ENCODE data around the gene AGER.

The AGER gene

GRCh38 chr6:32195652-32195901 lies 11.5 kb upstream of the AGER start:
- H3K36me3 ChIP-seq (ENCODE audit: control insufficient read depth in 2 of 2, insufficient read depth in 1 of 2, low read length in 2 of 2) = no peaks in the 10 kb centered on the region
- TF ChIP-seq, protein P1, sequence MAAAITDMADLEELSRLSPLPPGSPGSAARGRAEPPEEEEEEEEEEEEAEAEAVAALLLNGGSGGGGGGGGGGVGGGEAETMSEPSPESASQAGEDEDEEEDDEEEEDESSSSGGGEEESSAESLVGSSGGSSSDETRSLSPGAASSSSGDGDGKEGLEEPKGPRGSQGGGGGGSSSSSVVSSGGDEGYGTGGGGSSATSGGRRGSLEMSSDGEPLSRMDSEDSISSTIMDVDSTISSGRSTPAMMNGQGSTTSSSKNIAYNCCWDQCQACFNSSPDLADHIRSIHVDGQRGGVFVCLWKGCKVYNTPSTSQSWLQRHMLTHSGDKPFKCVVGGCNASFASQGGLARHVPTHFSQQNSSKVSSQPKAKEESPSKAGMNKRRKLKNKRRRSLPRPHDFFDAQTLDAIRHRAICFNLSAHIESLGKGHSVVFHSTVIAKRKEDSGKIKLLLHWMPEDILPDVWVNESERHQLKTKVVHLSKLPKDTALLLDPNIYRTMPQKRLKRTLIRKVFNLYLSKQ (tag by site-specific recombination; IDR thresholded peaks at IDR 0.05; ENCODE audit: borderline replicate concordance) = no peak
- TF ChIP-seq HIC1 (tag by site-specific recombination; IDR thresholded peaks at IDR 0.05) (no peak), EGR2 (tag by site-specific recombination; IDR thresholded peaks at IDR 0.05; ENCODE audit: low read depth) (peak; percentile 22; the same call in 1 of the 2 replicates), ZNF707 (tag by site-specific recombination; IDR thresholded peaks at IDR 0.05) (no peak), TRIM28 (IDR thresholded peaks at IDR 0.05; ENCODE audit: borderline replicate concordance, low read length) (no peak), ZNF404 (tag by site-specific recombination; IDR thresholded peaks at IDR 0.05) (no peak), SP7 (tag by site-specific recombination; IDR thresholded peaks at IDR 0.05) (no peak), ZNF37A (tag by site-specific recombination; IDR thresholded peaks at IDR 0.05) (no peak), SALL2 (tag by site-specific recombination; IDR thresholded peaks at IDR 0.05; ENCODE audit: borderline replicate concordance) (no peak), KLF10 (tag by site-specific recombination; IDR thresholded peaks at IDR 0.05) (peak; percentile 97), ZNF791 (tag by site-specific recombination; IDR thresholded peaks at IDR 0.05) (no peak), SP2 (tag by site-specific recombination; IDR thresholded peaks at IDR 0.05) (peak; percentile 98), ZBTB49 (tag by site-specific recombination; IDR thresholded peaks at IDR 0.05; ENCODE audit: low read depth) (no peak), ZFP37 (tag by site-specific recombination; IDR thresholded peaks at IDR 0.05) (no peak), ZFHX2 (tag by site-specific recombination; conservative IDR thresholded peaks at IDR 0.05) (0 out of 2 replicates have a peak, but pooled peaks have one; percentile 50), ZNF521 (tag by site-specific recombination; IDR thresholded peaks at IDR 0.05) (no peak), GLIS2 (tag by site-specific recombination; IDR thresholded peaks at IDR 0.05) (peak; percentile 93), ZNF112 (tag by site-specific recombination; IDR thresholded peaks at IDR 0.05) (no peak), ZNF561 (tag by site-specific recombination; IDR thresholded peaks at IDR 0.05; ENCODE audit: borderline replicate concordance) (0 out of 2 replicates have a peak, but pooled peaks have one; percentile 90), KLF16 (tag by site-specific recombination; IDR thresholded peaks at IDR 0.05) (no peak; the same call in 1 of the 2 replicates), SP3 (tag by site-specific recombination; IDR thresholded peaks at IDR 0.05) (peak; percentile 90), ZNF292 (tag by site-specific recombination; IDR thresholded peaks at IDR 0.05; ENCODE audit: borderline replicate concordance, low read depth) (no peak)
- TF ChIP-seq, protein P2, sequence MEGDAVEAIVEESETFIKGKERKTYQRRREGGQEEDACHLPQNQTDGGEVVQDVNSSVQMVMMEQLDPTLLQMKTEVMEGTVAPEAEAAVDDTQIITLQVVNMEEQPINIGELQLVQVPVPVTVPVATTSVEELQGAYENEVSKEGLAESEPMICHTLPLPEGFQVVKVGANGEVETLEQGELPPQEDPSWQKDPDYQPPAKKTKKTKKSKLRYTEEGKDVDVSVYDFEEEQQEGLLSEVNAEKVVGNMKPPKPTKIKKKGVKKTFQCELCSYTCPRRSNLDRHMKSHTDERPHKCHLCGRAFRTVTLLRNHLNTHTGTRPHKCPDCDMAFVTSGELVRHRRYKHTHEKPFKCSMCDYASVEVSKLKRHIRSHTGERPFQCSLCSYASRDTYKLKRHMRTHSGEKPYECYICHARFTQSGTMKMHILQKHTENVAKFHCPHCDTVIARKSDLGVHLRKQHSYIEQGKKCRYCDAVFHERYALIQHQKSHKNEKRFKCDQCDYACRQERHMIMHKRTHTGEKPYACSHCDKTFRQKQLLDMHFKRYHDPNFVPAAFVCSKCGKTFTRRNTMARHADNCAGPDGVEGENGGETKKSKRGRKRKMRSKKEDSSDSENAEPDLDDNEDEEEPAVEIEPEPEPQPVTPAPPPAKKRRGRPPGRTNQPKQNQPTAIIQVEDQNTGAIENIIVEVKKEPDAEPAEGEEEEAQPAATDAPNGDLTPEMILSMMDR (tag by site-specific recombination; IDR thresholded peaks at IDR 0.05) = peak; percentile 85
- TF ChIP-seq, protein P3, sequence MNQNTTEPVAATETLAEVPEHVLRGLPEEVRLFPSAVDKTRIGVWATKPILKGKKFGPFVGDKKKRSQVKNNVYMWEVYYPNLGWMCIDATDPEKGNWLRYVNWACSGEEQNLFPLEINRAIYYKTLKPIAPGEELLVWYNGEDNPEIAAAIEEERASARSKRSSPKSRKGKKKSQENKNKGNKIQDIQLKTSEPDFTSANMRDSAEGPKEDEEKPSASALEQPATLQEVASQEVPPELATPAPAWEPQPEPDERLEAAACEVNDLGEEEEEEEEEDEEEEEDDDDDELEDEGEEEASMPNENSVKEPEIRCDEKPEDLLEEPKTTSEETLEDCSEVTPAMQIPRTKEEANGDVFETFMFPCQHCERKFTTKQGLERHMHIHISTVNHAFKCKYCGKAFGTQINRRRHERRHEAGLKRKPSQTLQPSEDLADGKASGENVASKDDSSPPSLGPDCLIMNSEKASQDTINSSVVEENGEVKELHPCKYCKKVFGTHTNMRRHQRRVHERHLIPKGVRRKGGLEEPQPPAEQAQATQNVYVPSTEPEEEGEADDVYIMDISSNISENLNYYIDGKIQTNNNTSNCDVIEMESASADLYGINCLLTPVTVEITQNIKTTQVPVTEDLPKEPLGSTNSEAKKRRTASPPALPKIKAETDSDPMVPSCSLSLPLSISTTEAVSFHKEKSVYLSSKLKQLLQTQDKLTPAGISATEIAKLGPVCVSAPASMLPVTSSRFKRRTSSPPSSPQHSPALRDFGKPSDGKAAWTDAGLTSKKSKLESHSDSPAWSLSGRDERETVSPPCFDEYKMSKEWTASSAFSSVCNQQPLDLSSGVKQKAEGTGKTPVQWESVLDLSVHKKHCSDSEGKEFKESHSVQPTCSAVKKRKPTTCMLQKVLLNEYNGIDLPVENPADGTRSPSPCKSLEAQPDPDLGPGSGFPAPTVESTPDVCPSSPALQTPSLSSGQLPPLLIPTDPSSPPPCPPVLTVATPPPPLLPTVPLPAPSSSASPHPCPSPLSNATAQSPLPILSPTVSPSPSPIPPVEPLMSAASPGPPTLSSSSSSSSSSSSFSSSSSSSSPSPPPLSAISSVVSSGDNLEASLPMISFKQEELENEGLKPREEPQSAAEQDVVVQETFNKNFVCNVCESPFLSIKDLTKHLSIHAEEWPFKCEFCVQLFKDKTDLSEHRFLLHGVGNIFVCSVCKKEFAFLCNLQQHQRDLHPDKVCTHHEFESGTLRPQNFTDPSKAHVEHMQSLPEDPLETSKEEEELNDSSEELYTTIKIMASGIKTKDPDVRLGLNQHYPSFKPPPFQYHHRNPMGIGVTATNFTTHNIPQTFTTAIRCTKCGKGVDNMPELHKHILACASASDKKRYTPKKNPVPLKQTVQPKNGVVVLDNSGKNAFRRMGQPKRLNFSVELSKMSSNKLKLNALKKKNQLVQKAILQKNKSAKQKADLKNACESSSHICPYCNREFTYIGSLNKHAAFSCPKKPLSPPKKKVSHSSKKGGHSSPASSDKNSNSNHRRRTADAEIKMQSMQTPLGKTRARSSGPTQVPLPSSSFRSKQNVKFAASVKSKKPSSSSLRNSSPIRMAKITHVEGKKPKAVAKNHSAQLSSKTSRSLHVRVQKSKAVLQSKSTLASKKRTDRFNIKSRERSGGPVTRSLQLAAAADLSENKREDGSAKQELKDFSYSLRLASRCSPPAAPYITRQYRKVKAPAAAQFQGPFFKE (tag by site-specific recombination; IDR thresholded peaks at IDR 0.05; ENCODE audit: borderline replicate concordance) = no peak
- peak overlapping the region; percentile 97 for H3K27ac ChIP-seq (ENCODE audit: extremely low read depth, low read depth, low read length)
- ChIA-PET CTCF (interaction anchor here (0.5 to 2.2 kb wide), 25 partner anchors 9 to 441 kb away, joined by 3 to 25 read pairs (median 5); partner anchors contain the start of genes ATF6B and HLA-DQA1), POLR2A (interaction anchor here (0.5 to 2.3 kb wide), 24 partner anchors 8 to 775 kb away, joined by 3 to 28 read pairs (median 6); partner anchors contain the start of genes AGPAT1, ATF6B, DXO and FKBPL)
- peak overlapping the region; percentile 72 for H3K4me3 ChIP-seq (ENCODE audit: low read depth, low read length)
- H3K9me3 ChIP-seq (ENCODE audit: control insufficient read depth, insufficient read depth, low read depth, low read length) = no peaks in the 10 kb centered on the region
- H3K4me1 ChIP-seq (ENCODE audit: control insufficient read depth, insufficient read depth, low read length) = peaks cover 4% of the 10 kb centered on the region
